ENCODE measurements around the gene PPP1R11.
"Not testable (repeated sequence)": the region's sequence is repeated elsewhere in the genome, so short reads cannot be mapped to it uniquely, and the experiment has no call there.

Gene PPP1R11, protein sequence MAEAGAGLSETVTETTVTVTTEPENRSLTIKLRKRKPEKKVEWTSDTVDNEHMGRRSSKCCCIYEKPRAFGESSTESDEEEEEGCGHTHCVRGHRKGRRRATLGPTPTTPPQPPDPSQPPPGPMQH

GRCh38 chr6:30066577-30067459 is at the start of gene PPP1R11:
Gene PPP1R11 (plus strand): TSS chr6:30067198. CDS start chr6:30067411, 213 bp downstream.
- POLR2A ChIA-PET: interaction anchor here (0.5 to 1.1 kb wide), 4 partner anchors 20 to 180 kb away, joined by 3 to 5 read pairs (median 4); no protein-coding TSS in a partner anchor
- peak within 1 kb of the TSS; percentile 77 for H3K4me3 ChIP-seq (ENCODE audit: low read depth, low read length)
- peak; percentile 90 for DNase-seq (ENCODE audit: low read depth, low spot score)
- TF ChIP-seq CTCF (IDR thresholded peaks at IDR 0.05; ENCODE audit: insufficient read depth, low read length, missing control alignments): no peak
- CTCF ChIA-PET: interaction anchor here (0.8 to 1.9 kb wide), 7 partner anchors 11 to 416 kb away, joined by 3 to 7 read pairs (median 4); no protein-coding TSS in a partner anchor

- no peak for DNase-seq (ENCODE audit: low read depth, low spot score)
- CTCF ChIA-PET: interaction anchor here (1.6 kb wide), 1 partner anchor 172 kb away, joined by 6 read pairs; no protein-coding TSS in a partner anchor
- TF ChIP-seq CTCF (IDR thresholded peaks at IDR 0.05; ENCODE audit: insufficient read depth, low read length, missing control alignments): no peak
- no peak overlapping the region for H3K4me3 ChIP-seq (ENCODE audit: low read depth, low read length)
- POLR2A ChIA-PET: no interaction called here
These were observed 47.2 kb upstream of the PPP1R11 start for GRCh38 chr6:30019819-30020218.

- no peak for DNase-seq (ENCODE audit: low read depth, low spot score)
- POLR2A ChIA-PET: no interaction called here
- TF ChIP-seq CTCF (IDR thresholded peaks at IDR 0.05; ENCODE audit: insufficient read depth, low read length, missing control alignments): no peak
- H3K4me3 ChIP-seq (ENCODE audit: low read depth, low read length): no peak overlapping the region
- CTCF ChIA-PET: interaction anchor here (0.9 to 1.6 kb wide), 4 partner anchors 10 to 173 kb away, joined by 3 to 6 read pairs (median 4); no protein-coding TSS in a partner anchor
These were observed 46.4 kb upstream of the PPP1R11 start for GRCh38 chr6:30020626-30021025.

DNA sequence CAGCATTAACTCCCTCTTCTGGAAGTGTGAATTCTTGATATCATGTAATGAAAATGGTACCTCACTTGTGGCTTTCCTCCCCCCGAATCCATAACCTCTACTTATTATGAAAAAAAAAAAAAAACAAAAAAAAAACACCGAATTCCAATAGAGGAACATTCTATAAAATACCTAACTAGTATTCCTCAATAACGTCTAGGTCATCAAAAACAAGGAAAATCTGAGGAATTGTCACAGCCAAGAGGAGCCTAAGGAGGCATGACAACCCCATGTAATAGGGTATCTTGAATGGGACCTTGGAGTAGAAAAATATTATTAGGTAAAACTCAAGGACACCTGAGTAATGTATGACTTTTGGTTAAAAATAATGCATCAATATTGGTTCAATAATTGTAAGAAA is 44.8 kb upstream of the PPP1R11 start:
- ChIA-PET POLR2A (no interaction called here), CTCF (interaction anchor here (1.5 kb wide), 1 partner anchor 8 kb away, joined by 7 read pairs; no protein-coding TSS in a partner anchor)

DNA sequence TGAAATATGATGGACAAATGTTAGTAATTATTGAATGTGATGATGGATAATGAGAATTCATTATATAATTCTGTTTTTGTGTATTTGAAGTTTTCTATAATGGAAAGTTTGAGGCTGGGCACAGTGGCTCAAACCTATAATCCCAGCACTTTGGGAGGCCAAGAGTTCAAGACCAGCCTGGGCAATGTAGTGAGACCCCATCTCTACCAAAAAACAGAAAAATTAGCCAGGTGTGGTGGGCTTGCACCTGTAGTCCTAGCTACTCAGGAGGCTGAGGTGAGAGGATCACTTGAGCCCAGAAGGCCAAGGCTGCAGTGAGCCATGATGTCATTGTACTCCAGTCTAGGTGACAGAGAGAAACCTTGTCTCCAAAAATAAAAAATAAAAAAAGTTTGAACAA is 44.3 kb upstream of the PPP1R11 start:
- DNase-seq (ENCODE audit: low read depth, low spot score); H3K4me3 ChIP-seq (ENCODE audit: low read depth, low read length); POLR2A ChIA-PET: not testable (repeated sequence)
- CTCF ChIA-PET: interaction anchor here (1.0 to 1.5 kb wide), 2 partner anchors 8 to 173 kb away, joined by 3 to 7 read pairs; no protein-coding TSS in a partner anchor

More for the DNA sequence above, 44.8 kb upstream of the PPP1R11 start:
- no peak for TF ChIP-seq CTCF (IDR thresholded peaks at IDR 0.05; ENCODE audit: insufficient read depth, low read length, missing control alignments)
- H3K4me3 ChIP-seq (ENCODE audit: low read depth, low read length): no peak overlapping the region
- no peak for DNase-seq (ENCODE audit: low read depth, low spot score)

GRCh38 chr6:30025186-30025585 is 41.8 kb upstream of the PPP1R11 start:
- ChIA-PET CTCF (interaction anchor here (0.9 to 1.9 kb wide), 6 partner anchors 9 to 192 kb away, joined by 3 to 12 read pairs (median 4); no protein-coding TSS in a partner anchor), POLR2A (no interaction called here)
- no peak for TF ChIP-seq CTCF (IDR thresholded peaks at IDR 0.05; ENCODE audit: insufficient read depth, low read length, missing control alignments)
- DNase-seq (ENCODE audit: low read depth, low spot score): no peak
- no peak overlapping the region for H3K4me3 ChIP-seq (ENCODE audit: low read depth, low read length)
